HG03565 (cell line): Measurements from ENCODE around the gene CRLF2.
"Not testable (repeated sequence)": the region's sequence is repeated elsewhere in the genome, so short reads cannot be mapped to it uniquely, and the experiment has no call there.

Experiments used
- ATAC-seq: cut with Tn5 transposase; IDR thresholded peaks from one replicate; pipeline ENCODE4 v1.9.1; 2021; ENCODE audit warnings: mild to moderate bottlenecking, moderate library complexity; ENCODE audit not compliant: unreplicated experiment

Gene CRLF2

DNA sequence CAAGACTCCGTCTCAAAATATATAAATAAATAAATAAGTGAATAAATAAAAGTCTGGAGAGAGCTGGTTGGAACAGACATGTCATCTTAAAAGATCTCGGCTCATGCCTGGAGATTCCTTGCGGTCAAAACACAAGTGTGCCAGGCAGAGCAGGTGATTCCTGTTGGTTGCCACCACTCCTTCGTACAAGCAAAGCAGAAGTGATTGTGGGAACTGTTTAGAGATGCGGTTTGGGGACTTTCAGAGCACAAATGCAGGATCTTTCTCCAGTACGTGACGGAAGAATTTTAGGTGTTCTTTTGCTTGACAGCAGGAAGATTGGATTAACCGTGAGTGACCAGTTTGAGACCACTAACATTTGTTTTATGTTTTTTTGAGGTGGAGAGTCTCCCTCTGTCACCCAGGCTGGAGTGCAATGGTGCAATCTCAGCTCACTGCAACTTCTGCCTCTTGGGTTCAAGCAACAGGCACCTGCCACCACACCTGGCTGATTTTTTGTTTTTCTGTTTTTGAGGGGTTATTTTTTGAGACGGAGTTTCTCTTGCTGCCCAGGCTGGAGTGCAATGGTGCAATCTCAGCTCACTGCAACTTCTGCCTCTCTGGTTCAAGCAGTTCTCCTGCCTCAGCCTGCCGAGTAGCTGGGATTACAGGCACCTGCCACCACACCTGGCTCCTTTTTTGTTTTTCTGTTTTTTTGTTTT lies 2.8 kb upstream of the CRLF2 start:
- ATAC-seq, result no peak

DNA sequence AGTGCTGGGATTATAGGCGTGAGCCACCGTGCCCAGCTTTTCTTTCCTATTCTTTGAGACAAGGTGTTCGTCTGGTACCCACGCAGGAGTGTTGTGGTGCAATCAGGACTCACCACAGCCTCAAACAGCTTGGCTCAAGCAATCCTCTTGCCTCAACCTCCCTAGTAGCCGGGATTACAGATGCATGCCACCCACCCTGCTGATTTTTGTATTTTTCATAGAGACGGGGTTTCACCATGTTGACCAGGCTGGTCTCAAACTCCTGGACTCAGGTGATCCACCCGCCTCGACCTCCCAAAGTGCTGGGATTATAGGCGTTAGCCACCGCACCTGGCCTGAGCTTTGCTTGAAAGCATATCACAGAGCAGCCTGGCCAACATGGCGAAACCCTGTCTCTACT lies 1.5 kb upstream of the CRLF2 start:
- no peak for ATAC-seq

DNA sequence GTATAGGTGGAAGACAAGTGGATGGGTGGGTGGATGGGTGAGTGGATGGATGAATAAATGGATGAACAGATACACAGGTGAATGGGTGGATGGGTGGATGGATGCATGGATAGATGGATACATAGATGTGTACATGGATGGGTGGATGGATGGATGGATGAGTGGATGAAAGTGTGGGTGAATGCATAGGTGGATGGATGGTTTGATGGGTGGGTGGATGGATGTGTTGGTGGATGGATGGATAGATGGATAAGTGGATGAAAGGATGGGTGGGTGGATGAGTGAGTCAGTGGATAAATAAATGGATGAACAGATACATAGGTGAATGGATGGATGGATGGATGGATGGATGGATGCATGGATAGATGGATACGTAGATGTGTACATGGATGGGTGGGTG lies 1.6 kb downstream of the CRLF2 start:
- ATAC-seq, result no peak

DNA sequence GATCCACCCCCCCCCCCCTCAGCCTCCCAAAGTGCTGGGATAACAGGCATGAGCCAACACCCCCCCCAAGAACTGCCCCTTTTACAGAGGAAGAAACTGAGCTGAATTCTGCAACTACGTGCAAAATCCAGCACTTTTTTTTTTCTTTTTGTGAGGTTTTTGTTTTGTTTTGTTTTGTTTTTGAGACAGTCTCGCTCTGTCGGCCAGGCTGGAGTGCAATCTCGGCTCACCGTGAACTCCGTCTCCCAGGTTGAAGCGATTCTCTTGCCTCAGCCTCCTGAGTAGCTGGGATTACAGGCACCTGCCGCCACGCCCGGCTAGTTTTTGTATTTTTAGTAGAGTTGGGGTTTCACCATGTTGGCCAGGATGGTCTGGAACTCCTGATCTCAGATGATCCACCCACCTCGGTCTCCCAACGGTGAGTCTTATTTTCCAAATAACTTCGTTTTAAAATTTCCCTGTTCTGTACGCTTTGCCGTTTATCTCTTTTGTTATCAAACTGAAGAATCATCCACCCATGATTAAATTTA lies 4.9 kb downstream of the CRLF2 start:
- no peak for ATAC-seq

DNA sequence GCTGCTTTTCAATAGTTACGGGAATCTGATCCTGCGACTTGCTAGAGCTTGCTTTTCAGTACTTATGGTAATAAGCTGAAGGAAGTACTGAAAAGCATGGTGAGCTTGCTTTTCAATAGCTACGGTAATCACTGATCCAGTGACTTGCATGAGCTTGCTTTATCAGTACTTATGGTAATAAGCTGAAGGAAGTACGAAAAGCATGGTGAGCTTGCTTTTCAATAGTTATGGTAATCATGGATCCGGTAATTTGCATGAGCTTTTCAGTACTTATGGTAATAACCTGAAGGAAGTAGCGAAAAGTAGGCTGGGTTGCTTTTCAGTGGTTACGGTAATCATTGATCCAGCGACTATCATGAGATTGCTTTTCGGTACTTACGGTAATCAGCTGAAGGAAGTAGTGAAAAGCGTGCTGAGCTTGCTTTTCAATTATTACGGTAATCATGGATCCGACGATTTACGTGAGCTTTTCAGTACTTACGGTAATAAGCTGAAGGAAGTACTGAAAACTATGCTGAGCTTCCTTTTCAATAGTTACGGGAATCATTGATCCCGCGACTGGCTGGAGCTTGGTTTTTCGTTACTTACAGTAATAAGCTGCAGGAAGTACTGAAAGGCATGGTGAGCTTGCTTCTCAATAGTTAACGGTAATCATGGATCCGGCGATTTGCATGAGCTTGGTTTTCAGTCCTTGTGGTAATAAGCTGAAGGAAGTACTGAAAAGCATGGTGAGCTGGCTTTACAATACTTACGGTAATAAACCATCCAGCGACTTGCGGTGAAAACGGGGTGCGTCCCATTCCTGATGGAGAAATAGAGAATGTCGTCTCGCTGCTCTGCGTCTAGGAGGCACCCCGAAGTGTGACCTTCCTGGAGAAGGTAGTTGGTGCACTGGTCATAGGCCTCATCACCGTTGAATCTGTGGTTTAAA lies 6.5 kb downstream of the CRLF2 start:
- no peak for ATAC-seq

DNA sequence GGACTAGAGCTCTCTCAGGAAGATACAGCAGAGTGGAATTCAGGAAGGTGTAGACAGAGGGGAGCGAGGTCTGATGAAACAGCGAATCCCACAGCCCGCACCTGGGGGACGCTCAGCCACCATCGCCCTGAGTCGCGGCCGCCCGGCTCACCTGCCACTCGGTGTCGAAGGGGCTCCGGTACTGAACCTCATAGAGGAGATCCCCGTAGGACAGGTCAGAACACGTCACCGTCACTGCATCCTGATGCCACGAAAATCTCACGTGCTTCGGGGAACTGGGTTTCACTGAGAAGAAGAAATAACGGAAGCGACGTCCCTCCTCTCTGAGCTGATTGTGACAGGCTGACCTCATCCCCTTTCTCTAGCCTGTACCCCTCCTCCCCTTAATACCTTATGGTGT lies 10.2 kb downstream of the CRLF2 start:
- ATAC-seq, result no peak

DNA sequence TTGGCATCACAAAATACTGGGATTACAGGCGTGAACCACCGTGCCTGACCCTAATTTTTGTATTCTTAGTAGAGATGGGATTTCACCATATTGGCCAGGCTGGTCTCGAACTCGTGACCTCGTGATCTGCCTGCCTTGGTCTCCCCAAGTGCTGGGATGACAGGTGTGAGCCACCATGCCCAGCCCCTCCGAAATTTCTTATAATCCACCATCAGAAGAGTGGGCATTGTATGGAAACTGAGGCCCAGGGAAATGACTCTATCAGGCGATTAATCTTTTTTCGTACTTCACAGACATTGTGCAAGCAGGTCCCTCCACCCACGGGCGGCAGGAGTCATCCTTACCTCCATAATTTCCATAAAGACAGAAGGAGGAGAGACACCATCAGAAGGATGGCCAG lies 16.0 kb downstream of the CRLF2 start:
- no peak for ATAC-seq

DNA sequence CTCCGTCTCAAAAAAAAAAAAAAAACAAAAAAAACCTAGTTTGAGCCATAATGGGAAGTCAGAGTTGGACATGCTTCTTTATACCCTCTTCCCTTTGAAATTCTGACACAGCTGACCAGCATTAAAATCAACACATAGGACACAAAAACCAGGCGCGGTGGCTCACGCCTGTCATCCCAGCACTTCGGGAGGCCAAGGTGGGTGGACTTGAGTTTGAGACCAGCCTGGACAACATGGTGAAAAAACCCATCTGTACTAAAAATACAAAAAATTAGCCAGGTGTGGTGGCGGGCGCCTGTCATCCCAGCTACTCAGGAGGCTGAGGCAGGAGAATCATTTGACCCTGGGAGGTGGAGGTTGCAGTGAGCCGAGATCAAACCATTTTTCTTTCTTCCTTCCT lies 20.3 kb downstream of the CRLF2 start:
- ATAC-seq, result not testable (repeated sequence)

DNA sequence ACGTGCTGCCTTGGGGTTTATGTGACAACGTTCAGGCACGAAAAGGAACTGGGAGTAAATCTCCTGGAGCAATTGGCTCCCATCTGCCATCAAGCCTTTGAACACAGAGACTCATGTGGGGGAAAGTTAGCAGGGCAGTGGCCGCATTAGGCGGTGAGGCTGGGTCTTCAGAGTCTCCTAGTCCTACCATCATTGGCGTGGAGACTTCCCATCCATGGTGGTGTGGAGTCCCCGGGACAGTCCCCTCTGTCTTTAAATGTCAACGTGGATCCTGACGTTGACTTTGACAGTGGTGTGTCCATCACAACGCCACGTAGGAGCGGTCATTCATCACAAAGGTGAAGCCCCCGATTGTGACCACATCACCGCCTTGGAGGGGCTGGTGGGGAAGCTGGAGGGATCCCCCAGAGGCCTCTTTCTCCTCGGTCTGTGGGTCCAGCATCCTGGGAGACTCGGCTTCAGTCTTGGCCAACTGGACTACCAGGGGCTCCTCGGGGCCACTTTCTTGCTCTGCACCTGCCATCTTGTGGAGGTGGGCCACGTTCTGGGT lies 21.8 kb downstream of the CRLF2 start:
- no peak for ATAC-seq

DNA sequence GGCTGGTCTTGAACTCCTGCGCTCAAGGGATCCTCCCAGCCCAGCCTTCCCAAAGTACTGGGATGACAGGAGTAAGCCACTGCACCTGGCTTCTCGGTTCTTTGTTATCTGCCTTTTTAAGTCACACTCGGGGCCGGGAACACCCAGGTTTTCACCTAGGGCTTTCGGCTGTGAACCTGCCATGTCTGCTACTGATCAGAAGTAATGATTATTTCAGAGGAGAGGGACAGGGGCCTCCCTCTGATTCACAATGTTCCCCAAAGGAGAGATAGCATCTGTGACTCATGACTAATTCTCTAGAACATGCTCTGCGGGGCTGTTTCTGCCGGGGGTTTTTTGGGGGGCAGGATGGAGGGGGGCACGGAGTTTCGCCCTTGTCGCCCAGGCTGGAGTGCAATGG lies 26.9 kb downstream of the CRLF2 start:
- no peak for ATAC-seq

DNA sequence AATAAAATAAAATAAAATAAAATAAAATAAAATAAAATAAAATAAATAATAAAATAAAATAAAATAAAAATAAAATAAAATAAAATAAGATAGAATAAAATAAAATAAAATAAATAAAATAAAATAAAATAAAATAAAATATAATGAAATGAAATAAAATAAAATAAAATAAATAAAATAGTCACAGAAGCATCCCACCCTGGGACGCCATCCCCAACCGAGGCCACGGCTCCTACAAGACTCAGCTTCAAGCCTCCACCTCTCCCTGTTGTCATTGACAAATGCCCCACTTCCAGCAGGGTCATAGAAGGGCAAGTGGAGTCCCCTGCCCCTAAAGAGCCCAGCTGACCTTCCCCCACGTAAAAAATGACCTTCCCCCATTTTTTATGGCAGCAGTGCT lies 30.2 kb downstream of the CRLF2 start:
- no peak for ATAC-seq

DNA sequence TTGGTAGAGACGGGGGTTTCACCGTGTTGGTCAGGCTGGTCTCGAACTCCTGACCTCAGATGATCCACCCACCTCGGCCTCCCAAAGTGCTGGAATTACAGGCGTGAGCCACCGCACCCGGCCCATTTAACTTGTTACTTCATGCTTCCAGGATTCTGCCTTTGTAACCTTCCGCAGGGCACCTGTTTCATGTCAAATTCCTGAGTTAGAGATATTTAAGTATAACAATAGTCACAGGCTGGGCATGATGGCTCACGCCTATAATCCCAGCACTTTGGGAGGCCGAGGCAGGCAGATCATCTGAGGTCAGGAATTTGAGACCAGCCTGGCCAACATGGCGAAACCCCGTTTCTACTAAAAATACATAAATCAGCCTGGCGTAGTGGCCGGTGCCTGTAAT lies 30.8 kb downstream of the CRLF2 start:
- not testable (repeated sequence) for ATAC-seq

DNA sequence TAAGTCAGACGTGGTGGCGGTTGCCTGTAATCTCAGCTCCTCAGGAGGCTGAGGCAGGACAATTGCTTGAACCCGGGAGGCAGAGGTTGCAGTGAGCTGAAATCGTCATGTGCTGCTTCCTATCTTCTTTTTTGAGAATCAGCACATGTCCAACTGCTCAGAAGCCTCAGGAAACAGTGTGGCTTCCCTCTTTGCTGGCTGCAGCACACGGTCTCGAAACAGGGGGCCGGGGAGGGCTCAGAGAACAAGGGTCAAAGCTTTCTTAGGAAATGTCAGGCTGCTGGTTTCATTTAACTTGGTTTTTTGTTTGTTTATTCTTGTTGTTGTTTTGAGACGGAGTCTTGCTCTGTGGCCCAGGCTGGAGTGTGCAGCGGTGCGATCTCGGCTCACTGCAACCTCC lies 31.3 kb downstream of the CRLF2 start:
- no peak for ATAC-seq

DNA sequence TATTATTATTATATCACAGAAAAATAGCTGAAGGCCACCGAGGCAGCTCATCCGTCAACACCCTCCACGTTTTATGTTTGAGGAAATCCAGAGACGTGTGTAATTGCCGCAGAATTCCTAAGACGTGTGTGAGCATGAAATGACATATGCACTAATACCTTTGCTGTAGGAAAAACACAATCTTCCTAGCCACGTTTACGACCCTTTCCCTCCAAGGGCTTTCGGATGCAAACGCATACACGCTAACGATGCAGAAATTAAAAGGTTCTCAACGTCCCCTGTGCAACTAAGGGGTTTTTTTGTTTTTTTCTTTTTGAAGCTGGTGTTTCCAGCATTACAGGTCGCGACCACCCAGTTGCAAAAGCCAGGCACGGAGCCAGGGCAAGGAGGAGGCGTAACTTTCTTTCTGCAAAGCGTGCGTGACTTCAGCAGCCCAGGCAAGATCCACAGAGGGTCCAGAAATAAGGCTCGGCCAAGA lies 33.8 kb downstream of the CRLF2 start:
- no peak for ATAC-seq

DNA sequence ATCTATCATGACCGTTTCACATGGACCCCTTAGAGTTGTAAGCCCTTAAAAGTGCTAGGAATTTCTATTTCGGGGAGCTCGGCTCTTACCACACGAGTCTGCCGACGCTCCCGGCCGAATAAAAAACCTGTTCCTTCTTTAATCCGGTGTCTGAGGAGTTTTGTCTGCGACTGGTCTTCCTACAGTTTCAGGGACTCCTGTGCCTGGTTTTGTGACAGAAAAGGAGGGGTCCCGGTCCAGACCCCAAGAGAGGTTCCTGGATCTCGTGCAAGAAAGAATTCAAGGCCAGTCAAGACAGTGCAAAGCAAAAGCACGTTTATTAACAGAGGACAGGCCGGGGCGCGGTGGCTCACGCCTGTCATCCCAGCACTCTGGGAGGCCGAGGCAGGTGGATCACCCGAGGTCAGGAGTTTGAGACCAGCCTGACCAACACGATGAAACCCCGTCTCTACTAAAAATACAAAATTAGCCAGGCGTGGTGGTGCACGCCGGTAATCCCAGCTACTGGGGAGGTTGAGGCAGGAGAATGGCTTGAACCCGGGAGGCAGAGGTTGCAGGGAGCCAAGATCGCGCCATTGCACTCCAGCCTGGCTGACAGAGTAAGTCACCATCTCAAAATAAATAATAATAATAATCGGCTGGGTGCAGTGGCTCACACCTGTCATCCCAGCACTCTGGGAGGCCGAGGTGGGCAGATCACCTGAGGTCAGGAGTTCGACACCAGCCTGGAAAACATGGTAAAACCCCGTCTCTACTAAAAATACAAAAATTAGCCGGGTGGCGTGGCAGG lies 35.7 kb downstream of the CRLF2 start:
- not testable (repeated sequence) for ATAC-seq

DNA sequence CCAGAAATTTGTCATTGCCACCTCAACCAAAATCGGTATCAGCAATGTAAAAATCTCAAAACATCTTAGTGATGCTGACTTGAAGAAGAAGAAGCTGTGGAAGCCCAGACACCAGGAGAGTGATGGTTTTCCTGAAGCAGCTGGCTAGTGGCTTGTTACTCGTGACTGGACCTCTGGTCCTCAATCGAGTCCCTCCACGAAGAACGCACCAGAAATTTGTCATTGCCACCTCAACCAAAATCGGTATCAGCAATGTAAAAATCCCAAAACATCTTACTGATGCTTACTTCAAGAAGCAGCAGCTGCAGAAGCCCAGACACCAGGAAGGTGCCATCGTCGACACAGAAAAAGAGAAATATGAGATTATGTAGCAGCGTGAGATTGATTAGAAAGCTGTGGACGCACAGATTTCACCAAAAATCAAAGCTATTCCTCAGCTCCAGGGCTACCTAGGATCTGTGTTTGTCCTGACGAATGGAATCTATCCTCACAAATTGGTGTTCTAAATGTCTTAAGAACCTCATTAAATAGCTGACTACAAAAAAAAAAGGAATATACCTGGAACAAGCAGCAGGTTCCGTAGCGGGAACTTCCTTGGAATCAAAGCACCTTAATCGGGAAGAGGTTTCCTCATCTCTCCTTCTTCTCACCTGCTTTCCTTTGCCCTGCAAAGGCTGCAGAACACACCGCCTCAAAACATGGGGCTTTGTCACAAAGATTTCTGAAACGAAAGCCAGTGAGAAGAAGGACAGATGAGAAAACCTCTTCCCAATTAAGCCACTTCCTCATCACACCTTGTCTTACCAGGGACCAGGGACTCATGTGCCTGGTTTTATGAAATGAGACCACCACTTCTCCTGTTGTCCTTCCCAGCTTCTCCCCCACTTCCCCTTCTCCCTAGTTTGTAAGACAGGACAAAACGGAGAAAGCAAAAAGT lies 37.6 kb downstream of the CRLF2 start:
- not testable (repeated sequence) for ATAC-seq

DNA sequence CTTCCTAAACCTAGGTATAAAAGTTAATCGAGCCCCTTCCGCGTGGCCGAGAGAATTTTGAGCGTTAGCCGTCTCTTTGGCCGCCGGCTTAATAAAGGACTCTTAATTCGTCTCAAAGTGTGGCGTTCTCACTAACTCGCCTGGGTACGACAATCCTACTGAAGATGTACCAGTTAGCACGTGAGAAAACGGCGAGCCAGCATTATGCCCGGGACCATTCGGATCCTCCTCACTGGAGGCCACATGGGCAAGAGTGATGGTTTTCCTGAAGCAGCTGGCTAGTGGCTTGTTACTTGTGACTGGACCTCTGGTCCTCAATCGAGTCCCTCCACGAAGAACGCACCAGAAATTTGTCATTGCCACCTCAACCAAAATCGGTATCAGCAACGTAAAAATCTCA lies 39.0 kb downstream of the CRLF2 start:
- ATAC-seq, result not testable (repeated sequence)

DNA sequence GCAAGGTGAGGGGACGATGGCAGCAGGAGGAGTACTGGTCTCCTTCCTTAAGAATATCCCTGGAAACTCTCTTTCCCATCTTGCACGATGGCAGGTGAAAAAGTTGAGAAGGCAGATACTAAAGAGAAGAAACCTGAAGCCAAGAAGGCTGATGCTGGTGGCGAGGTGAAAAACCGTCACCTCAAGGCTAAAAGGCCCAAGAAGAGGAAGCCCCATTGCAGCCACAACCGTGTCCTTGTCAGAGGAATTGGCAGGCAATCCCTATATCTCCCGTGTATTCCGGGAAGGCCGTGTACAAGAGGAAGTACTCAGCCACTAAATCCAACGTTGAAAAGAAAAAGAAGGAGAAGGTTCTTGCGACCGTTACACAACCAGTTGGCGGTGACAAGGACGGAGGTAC lies 40.0 kb downstream of the CRLF2 start:
- ATAC-seq, result no peak

DNA sequence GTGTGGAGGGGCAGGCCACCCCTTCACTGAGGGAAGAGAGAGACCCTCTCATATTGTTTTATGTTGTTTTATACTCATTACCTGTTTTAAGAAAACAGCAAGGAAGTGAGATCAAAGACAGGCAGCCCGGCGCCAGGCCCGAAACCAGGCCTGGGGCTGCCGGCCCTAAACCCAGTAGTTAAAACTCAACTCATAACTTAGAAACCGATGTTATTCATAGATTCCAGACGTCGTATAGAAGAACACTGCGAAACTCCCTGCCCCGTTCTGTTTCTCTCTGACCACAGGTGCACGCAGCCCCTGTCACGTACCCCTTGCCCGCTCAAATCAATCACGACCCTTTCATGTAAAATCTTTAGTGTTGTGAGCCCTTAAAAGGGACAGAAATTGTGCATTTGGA lies 40.5 kb downstream of the CRLF2 start:
- not testable (repeated sequence) for ATAC-seq

DNA sequence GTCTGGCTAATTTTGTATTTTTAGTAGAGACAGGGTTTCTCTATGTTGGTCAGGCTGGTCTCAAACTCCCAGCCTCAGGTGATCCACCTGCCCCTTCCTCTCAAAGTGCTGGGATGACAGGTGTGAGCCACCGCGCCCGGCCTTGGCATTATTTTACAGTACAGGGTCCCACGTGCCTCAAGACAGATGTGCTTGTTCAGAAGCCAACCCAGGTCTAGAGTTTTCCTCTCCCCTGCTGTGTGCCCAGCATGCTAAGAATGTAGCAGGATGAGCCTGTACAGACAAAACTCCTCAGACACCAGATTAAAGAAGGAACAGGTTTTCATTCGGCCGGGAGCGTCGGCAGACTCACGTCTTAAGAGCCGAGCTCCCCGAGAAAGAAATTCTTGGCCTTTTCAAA lies 42.2 kb downstream of the CRLF2 start:
- ATAC-seq, result no peak
